KMS-11 (cell line): ENCODE measurements around the gene MUC2.

Experiments
- H2AFZ ChIP-seq: fragments of 200-600 bp; sonication (generic); 2 replicates; pipeline ENCODE4 v1.6.1; 2016; ENCODE audit warnings: antibody characterized with exemption, mixed run types, low read depth
- H3K27ac ChIP-seq: fragments of 200-600 bp; sonication (generic); 2 replicates; pipeline ENCODE4 v1.6.1; 2016; ENCODE audit warnings: mild to moderate bottlenecking, mixed run types
- H3K27me3 ChIP-seq: fragments of 200-600 bp; sonication (generic); 2 replicates; pipeline ENCODE4 v1.6.1; 2017; ENCODE audit warnings: mild to moderate bottlenecking, low read depth, mixed run types, moderate library complexity; ENCODE audit not compliant: insufficient read depth
- H3K36me3 ChIP-seq: fragments of 200-600 bp; sonication (generic); 2 replicates; pipeline ENCODE4 v1.6.1; 2017; ENCODE audit warnings: mild to moderate bottlenecking, mixed run types; ENCODE audit not compliant: insufficient read depth
- H3K4me1 ChIP-seq: fragments of 200-600 bp; sonication (generic); 2 replicates; pipeline ENCODE4 v1.6.1; 2016; ENCODE audit warnings: mild to moderate bottlenecking, low read depth, mixed run types; ENCODE audit not compliant: poor library complexity, severe bottlenecking
- H3K4me2 ChIP-seq: fragments of 200-600 bp; sonication (generic); 2 replicates; pipeline ENCODE4 v1.7.0; 2016; ENCODE audit warnings: mild to moderate bottlenecking, mixed run types
- H3K4me3 ChIP-seq: fragments of 200-600 bp; sonication (generic); IDR thresholded peaks from 2 replicates; pipeline ENCODE4 v1.6.1; 2017; ENCODE audit warnings: low read depth, low read length, mixed read lengths; ENCODE audit not compliant: insufficient read depth
- H3K79me2 ChIP-seq: fragments of 200-600 bp; sonication (generic); 2 replicates; pipeline ENCODE4 v1.6.1; 2016; ENCODE audit warnings: low read depth, mixed run types; ENCODE audit not compliant: insufficient read depth
- H3K9ac ChIP-seq: fragments of 200-600 bp; sonication (generic); 2 replicates; pipeline ENCODE4 v1.6.1; 2016; ENCODE audit warnings: mild to moderate bottlenecking, mixed run types
- H4K20me1 ChIP-seq: fragments of 200-600 bp; sonication (generic); 2 replicates; pipeline ENCODE4 v1.6.1; 2016; ENCODE audit warnings: mild to moderate bottlenecking, mixed run types; ENCODE audit not compliant: insufficient read depth
- TF ChIP-seq, protein P1 (sequence below): fragments of 200-600 bp; sonication (generic); conservative IDR thresholded peaks from 2 replicates; pipeline ENCODE4 v1.6.1; 2017; ENCODE audit warnings: low read depth, mild to moderate bottlenecking, antibody characterized with exemption, low read length, moderate library complexity, mixed read lengths

Gene MUC2

DNA sequence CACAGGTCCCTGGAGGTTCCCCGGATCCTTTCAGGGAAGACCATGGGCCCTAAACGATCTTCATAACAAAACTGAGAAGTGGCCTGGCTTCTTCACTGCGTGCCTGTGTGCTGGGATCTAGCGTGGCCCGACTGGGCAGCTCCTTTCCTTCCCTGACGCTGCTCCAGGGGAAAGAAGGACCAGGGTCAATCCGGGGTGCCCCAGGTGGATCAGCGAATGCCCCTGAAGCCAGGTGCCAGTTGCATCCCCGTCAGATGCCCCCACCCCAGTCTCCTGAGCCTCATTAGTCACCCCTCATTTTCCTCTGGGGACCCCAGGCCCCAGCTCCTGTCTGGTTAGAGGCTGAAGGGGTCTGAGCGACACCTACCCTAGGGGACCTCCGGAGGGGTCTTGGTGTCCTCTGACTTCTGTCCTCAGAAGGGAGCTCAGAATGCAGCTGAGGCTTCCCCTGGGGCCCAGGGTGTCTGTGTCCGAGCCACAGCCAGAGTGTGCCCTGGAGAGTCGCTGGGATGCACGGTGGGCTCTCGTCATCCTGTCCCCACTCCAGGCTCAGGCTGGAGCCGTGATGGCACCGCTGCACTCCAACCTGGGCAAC is 19.5 kb upstream of the MUC2 start:
- Histone ChIP-seq H3K4me2 (no peak overlapping the region), H2AFZ (no peak overlapping the region), H3K4me1 (no peaks in the 10 kb centered on the region), H3K36me3 (no peaks in the 10 kb centered on the region), H3K4me3 (no peak overlapping the region), H3K27me3 (peaks cover 92% of the 10 kb centered on the region), H3K79me2 (no peaks in the 10 kb centered on the region), H3K27ac (no peak overlapping the region), H4K20me1 (no peaks in the 10 kb centered on the region), H3K9ac (no peak overlapping the region)
- TF ChIP-seq, protein P1, sequence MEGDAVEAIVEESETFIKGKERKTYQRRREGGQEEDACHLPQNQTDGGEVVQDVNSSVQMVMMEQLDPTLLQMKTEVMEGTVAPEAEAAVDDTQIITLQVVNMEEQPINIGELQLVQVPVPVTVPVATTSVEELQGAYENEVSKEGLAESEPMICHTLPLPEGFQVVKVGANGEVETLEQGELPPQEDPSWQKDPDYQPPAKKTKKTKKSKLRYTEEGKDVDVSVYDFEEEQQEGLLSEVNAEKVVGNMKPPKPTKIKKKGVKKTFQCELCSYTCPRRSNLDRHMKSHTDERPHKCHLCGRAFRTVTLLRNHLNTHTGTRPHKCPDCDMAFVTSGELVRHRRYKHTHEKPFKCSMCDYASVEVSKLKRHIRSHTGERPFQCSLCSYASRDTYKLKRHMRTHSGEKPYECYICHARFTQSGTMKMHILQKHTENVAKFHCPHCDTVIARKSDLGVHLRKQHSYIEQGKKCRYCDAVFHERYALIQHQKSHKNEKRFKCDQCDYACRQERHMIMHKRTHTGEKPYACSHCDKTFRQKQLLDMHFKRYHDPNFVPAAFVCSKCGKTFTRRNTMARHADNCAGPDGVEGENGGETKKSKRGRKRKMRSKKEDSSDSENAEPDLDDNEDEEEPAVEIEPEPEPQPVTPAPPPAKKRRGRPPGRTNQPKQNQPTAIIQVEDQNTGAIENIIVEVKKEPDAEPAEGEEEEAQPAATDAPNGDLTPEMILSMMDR = no peak

DNA sequence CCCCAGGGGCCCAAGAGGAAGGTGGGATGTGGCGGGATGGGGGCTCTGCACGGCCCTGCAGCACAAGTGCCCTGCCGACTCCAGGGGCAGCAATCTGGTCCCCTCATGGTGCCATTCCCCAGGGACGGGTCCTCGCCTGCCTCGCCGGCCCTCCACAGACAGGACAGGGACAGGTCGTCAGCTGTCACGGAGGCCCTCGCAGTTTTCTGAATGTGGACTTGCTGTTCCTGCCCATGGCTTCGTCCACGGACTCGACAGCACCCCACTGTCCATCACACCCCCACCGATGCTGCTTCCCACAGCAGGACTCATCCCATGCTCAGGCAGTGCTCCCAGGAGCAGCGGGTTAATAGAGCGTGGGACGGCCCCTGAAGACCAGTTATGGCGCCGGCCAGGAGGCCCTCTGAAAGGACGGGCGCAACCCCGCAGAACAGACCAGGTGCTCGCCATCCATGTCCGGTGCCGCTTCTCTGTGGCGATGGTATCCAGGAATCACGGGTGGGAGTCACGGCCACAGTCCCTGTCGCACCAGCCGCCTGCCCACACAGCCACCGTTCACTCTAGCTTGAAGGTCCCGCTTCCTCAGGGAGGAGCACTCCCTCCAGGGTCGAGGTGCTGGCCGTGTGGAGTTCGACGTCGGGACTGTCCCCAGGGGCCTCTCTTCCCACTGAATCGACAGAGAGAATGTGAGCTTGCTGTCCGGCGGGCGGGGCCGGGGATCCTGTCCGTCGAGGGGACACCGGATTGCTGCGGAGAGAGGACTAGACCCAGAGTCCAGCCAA is 18.5 kb upstream of the MUC2 start:
- TF ChIP-seq, protein P1 = no peak
- H4K20me1 ChIP-seq = no peaks in the 10 kb centered on the region
- no peak overlapping the region for H3K27ac ChIP-seq
- no peak overlapping the region for H3K4me3 ChIP-seq
- no peak overlapping the region for H2AFZ ChIP-seq
- no peaks in the 10 kb centered on the region for H3K79me2 ChIP-seq
- no peak overlapping the region for H3K4me2 ChIP-seq
- H3K4me1 ChIP-seq = no peaks in the 10 kb centered on the region
- H3K27me3 ChIP-seq = peaks cover 99% of the 10 kb centered on the region
- H3K36me3 ChIP-seq = no peaks in the 10 kb centered on the region
- no peak overlapping the region for H3K9ac ChIP-seq

DNA sequence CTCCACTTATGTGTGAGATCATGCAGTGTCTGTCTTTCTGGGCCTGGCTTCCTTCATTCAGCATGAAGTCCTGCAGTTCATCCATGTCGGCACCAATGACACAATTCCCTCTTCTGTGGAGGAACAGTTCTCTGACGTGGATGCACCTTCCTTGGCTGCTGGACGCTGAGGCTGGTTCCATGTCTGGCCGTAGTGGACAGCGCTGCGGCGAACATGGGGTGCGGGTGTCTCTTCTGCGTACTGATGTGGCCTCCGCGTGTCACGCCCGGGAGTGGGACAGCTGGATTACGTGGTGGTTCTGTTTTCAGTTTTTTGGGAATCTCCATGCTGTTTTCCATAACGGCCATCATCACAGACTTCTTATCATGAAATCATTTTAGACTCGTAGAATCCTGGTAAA is 16.9 kb upstream of the MUC2 start:
- Histone ChIP-seq H3K4me2 (no peak overlapping the region), H3K27me3 (peaks cover 99% of the 10 kb centered on the region), H3K4me3 (no peak overlapping the region), H4K20me1 (no peaks in the 10 kb centered on the region), H3K79me2 (no peaks in the 10 kb centered on the region), H3K9ac (no peak overlapping the region), H3K4me1 (no peaks in the 10 kb centered on the region), H3K36me3 (no peaks in the 10 kb centered on the region), H2AFZ (no peak overlapping the region), H3K27ac (no peak overlapping the region)
- TF ChIP-seq, protein P1 = no peak

DNA sequence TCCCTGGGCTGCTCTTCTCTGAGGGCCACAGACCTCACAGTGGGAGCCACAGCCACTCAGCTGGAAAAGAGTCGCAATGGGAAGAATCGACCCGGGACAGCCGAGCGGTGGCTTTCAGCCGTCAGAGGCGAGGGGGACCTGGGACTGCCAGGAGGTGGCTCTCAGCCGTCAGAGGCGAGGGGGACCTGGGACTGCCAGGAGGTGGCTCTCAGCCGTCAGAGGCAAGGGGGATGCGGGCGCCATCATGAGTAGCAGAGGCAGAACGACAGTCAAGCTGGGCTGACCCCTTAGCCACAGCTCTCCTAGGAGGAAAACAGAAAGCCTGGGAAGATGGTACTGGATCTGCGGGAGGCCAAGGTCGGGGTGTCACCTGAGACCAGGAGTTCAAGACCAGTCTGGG is 14.9 kb upstream of the MUC2 start:
- Histone ChIP-seq H3K4me2 (no peak overlapping the region), H3K27ac (no peak overlapping the region), H3K4me1 (no peaks in the 10 kb centered on the region), H4K20me1 (no peaks in the 10 kb centered on the region), H3K9ac (no peak overlapping the region), H3K4me3 (no peak overlapping the region), H3K27me3 (peaks cover 97% of the 10 kb centered on the region), H3K36me3 (no peaks in the 10 kb centered on the region), H3K79me2 (no peaks in the 10 kb centered on the region), H2AFZ (no peak overlapping the region)
- TF ChIP-seq, protein P1 = no peak
